Endothelial cell (in vitro differentiated cells): ENCODE data around the gene HSPA5. TPM values are rescaled to one million over a fixed set of nuclear protein-coding genes. Genes with fewer than 3 reads are reported as not detected.
"Not testable (repeated sequence)": the region's sequence is repeated elsewhere in the genome, so short reads cannot be mapped to it uniquely, and the experiment has no call there.

Experiments
- DNase-seq: peaks from one replicate; pipeline ENCODE4 v3.0.0; 2021; ENCODE audit warnings: low spot score
- H3K27ac Mint-ChIP-seq: one replicate; pipeline ENCODE4 v1.8.0; 2021; ENCODE audit warnings: mixed read lengths, inconsistent platforms; ENCODE audit not compliant: unreplicated experiment
- H3K27me3 Mint-ChIP-seq: one replicate; pipeline ENCODE4 v1.8.0; 2021; ENCODE audit warnings: mild to moderate bottlenecking, moderate library complexity, mixed read lengths, inconsistent platforms; ENCODE audit not compliant: unreplicated experiment
- H3K36me3 Mint-ChIP-seq: one replicate; pipeline ENCODE4 v1.8.0; 2021; ENCODE audit warnings: mild to moderate bottlenecking, low read depth, mixed read lengths, inconsistent platforms; ENCODE audit not compliant: unreplicated experiment
- H3K4me1 Mint-ChIP-seq: one replicate; pipeline ENCODE4 v1.8.0; 2021; ENCODE audit warnings: mild to moderate bottlenecking, mixed read lengths, inconsistent platforms; ENCODE audit not compliant: unreplicated experiment
- H3K4me3 Mint-ChIP-seq: one replicate; pipeline ENCODE4 v1.8.0; 2021; ENCODE audit warnings: mild to moderate bottlenecking, mixed read lengths, inconsistent platforms; ENCODE audit not compliant: unreplicated experiment
- H3K9me3 Mint-ChIP-seq: one replicate; pipeline ENCODE4 v1.8.0; 2021; ENCODE audit warnings: mixed read lengths, inconsistent platforms; ENCODE audit not compliant: unreplicated experiment
- CTCF ChIP-seq: fragments of 200-600 bp; sonication (generic); IDR thresholded peaks from one replicate; pipeline ENCODE4 v1.5.0; 2021; ENCODE audit warnings: antibody characterized with exemption; ENCODE audit not compliant: unreplicated experiment
- total RNA-seq: library from RNA; stranded (reverse); fragmentation: NEBNext Ultra II Directional; extraction: Animal tissue kit (Norgen Biotek cat#: 25700); gene quantifications from one replicate; pipeline ENCODE4 v1.2.1, GENCODE V29; 2021; ENCODE audit not compliant: unreplicated experiment

HSPA5 gene
- total RNA-seq, 1 donor from 2014 or later: 260 TPM

GRCh38 chr9:125227761-125228160 is 13.4 kb downstream of the HSPA5 start:
- H3K4me1 Mint-ChIP-seq: no peaks in the 10 kb centered on the region
- H3K27ac Mint-ChIP-seq: no peak overlapping the region
- H3K9me3 Mint-ChIP-seq: no peaks in the 10 kb centered on the region
- DNase-seq: no peak
- no peaks in the 10 kb centered on the region for H3K27me3 Mint-ChIP-seq
- no peak overlapping the region for H3K4me3 Mint-ChIP-seq
- no peak for TF ChIP-seq CTCF
- H3K36me3 Mint-ChIP-seq: peaks cover 3% of the 10 kb centered on the region

- H3K27ac Mint-ChIP-seq, H3K27me3 Mint-ChIP-seq, DNase-seq, H3K4me3 Mint-ChIP-seq, H3K9me3 Mint-ChIP-seq, H3K4me1 Mint-ChIP-seq, H3K36me3 Mint-ChIP-seq: not testable (repeated sequence)
Observed at GRCh38 chr9:125224858-125225257, 16.3 kb downstream of the HSPA5 start.

DNA sequence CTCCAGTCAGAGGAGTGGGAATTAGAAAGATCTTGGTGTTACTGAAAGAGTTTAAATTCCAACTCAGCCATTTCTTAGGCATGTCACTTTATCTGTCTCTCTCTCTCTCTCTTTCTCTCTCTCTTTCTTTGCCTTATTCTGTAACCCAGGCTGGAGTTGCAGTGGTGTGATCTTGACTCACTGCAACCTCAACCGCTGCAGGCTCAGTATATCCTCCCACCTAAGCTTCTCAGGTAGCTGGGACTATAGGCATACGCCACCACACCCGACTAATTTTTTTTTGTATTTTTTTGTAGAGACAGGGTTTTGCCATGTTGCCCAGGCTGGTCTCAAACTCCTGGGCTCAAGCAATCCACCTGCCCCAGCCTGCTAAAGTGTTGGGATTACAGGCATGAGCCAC is 22.5 kb downstream of the HSPA5 start:
- H3K27me3 Mint-ChIP-seq: peaks cover 2% of the 10 kb centered on the region
- no peak overlapping the region for H3K27ac Mint-ChIP-seq
- no peak for DNase-seq
- H3K4me1 Mint-ChIP-seq: no peaks in the 10 kb centered on the region
- no peak overlapping the region for H3K4me3 Mint-ChIP-seq
- peaks cover 4% of the 10 kb centered on the region for H3K36me3 Mint-ChIP-seq
- no peak for TF ChIP-seq CTCF
- no peaks in the 10 kb centered on the region for H3K9me3 Mint-ChIP-seq

GRCh38 chr9:125214186-125214585 is 27.0 kb downstream of the HSPA5 start:
- peaks cover 2% of the 10 kb centered on the region for H3K27me3 Mint-ChIP-seq

DNA sequence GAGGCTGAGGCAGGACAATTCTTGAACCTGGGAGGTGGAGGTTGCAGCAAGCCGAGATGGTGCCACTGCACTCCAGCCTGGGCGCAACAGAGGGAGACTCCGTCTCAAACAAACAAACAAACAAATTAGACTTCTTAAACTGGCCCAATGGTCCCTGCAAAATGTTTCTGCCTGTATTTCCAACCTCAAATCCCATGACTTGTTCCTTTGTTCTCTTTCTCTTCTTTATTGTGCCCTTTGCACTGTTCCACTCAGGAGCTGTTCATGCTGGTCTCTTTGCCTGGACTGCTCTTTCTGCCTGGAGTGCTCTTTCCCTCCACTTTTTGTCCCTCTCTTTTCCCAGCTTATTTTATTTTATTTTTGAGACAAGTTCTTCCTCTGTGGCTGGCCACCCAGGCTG is 36.7 kb downstream of the HSPA5 start:
- Mint-ChIP-seq H3K27ac (no peak overlapping the region), H3K36me3 (peaks cover 15% of the 10 kb centered on the region)

More at GRCh38 chr9:125214186-125214585, 27.0 kb downstream of the HSPA5 start:
- no peak overlapping the region for H3K27ac Mint-ChIP-seq
- H3K9me3 Mint-ChIP-seq: no peaks in the 10 kb centered on the region
- no peak for TF ChIP-seq CTCF
- no peaks in the 10 kb centered on the region for H3K4me1 Mint-ChIP-seq
- DNase-seq: no peak
- H3K4me3 Mint-ChIP-seq: no peak overlapping the region
- peaks cover 4% of the 10 kb centered on the region for H3K36me3 Mint-ChIP-seq

More for the DNA sequence above, 36.7 kb downstream of the HSPA5 start:
- Mint-ChIP-seq H3K4me1 (peaks cover 6% of the 10 kb centered on the region), H3K27me3 (peaks cover 2% of the 10 kb centered on the region), H3K4me3 (no peak overlapping the region), H3K9me3 (no peaks in the 10 kb centered on the region)
- DNase-seq: no peak
- no peak for TF ChIP-seq CTCF
